Measurements from ENCODE around the gene SLU7.

DNA sequence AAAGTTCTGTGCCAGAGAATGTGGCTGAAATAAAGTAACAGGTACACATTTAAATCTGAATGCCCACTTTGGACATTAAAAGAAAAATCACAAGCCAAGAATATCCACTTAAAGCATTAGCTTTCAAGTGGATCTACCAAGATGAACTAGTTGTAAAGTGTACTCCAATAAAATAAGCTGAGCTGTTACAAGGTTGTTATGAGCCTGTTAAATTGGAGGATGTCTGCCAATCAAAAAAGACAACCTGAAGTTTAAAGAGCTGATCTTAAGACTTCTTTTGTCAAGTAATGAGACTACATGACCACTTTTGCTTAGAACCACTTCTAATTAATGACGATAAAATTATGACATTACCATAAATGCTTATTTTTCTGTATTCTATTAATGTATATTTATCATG lies 21.4 kb downstream of the SLU7 start:
- TF ChIP-seq CTCF (conservative IDR thresholded peaks at IDR 0.05; ENCODE audit: low read depth, low read length): no peak
- no peak for TF ChIP-seq FOS (IDR thresholded peaks at IDR 0.05; ENCODE audit: low read depth, low read length)
- no peak for TF ChIP-seq MAFK (IDR thresholded peaks at IDR 0.05; ENCODE audit: low read depth, low read length)
- no peak for TF ChIP-seq MXI1 (IDR thresholded peaks at IDR 0.05; ENCODE audit: borderline replicate concordance, low read depth, low read length)
- no peak for TF ChIP-seq CHD1 (IDR thresholded peaks at IDR 0.05; ENCODE audit: low read depth, low read length)
- no peak for TF ChIP-seq POLR2A (IDR thresholded peaks at IDR 0.05; ENCODE audit: low read depth, low read length)
- no peak for TF ChIP-seq MAZ (IDR thresholded peaks at IDR 0.05; ENCODE audit: borderline replicate concordance, low read depth, low read length)
- TF ChIP-seq RAD21 (IDR thresholded peaks at IDR 0.05; ENCODE audit: low read length): no peak
- TF ChIP-seq SMC3 (IDR thresholded peaks at IDR 0.05; ENCODE audit: low read depth, low read length): no peak
- TF ChIP-seq RFX5 (IDR thresholded peaks at IDR 0.05; ENCODE audit: low read depth, low read length): no peak
- TF ChIP-seq ELK1 (IDR thresholded peaks at IDR 0.05; ENCODE audit: borderline replicate concordance, low read depth, low read length): no peak
- no peak for TF ChIP-seq CEBPB (IDR thresholded peaks at IDR 0.05; ENCODE audit: low read depth, low read length)
- TF ChIP-seq, protein P1, sequence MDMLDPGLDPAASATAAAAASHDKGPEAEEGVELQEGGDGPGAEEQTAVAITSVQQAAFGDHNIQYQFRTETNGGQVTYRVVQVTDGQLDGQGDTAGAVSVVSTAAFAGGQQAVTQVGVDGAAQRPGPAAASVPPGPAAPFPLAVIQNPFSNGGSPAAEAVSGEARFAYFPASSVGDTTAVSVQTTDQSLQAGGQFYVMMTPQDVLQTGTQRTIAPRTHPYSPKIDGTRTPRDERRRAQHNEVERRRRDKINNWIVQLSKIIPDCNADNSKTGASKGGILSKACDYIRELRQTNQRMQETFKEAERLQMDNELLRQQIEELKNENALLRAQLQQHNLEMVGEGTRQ (IDR thresholded peaks at IDR 0.05; ENCODE audit: low read depth, low read length): no peak
- no peak for TF ChIP-seq RCOR1 (IDR thresholded peaks at IDR 0.05; ENCODE audit: insufficient replicate concordance, low read length)

Measured in IMR-90 (cell line).